Mesenchymal stem cell (in vitro differentiated cells and primary cell): ENCODE measurements around the gene EN2.
A peak's percentile ranks its signal among the peaks of the same experiment; 100 is the strongest.

Experiments used
- DNase-seq: peaks from one replicate; pipeline ENCODE4 v3.0.0-alpha.2; 2013
- H2AFZ ChIP-seq: one replicate; pipeline ENCODE4 v1.6.1; 2013; ENCODE audit warnings: low read depth, mild to moderate bottlenecking, control low read depth, inconsistent platforms, low read length, moderate library complexity
- H2AK5ac ChIP-seq: 2 replicates; pipeline ENCODE4 v1.6.1; 2013; ENCODE audit warnings: low read length, moderate library complexity, mild to moderate bottlenecking, inconsistent platforms; ENCODE audit not compliant: severe bottlenecking
- H2BK120ac ChIP-seq: one replicate; pipeline ENCODE4 v1.6.1; 2013; ENCODE audit warnings: low read depth, mild to moderate bottlenecking, inconsistent platforms, low read length, moderate library complexity
- H2BK12ac ChIP-seq, 2 experiments: one replicate each; pipeline ENCODE4 v1.6.1; 2013; ENCODE audit warnings: inconsistent platforms in 2 of 2, low read length in 2 of 2, mild to moderate bottlenecking in 2 of 2, moderate library complexity in 2 of 2, control low read depth in 1 of 2
- H2BK15ac ChIP-seq: one replicate; pipeline ENCODE4 v1.6.1; 2013; ENCODE audit warnings: mild to moderate bottlenecking, low read depth, inconsistent platforms; ENCODE audit not compliant: poor library complexity, severe bottlenecking
- H2BK5ac ChIP-seq: 2 replicates; pipeline ENCODE4 v1.6.1; 2013; ENCODE audit warnings: low read depth, mild to moderate bottlenecking, low read length, control low read depth, inconsistent platforms; ENCODE audit not compliant: poor library complexity, severe bottlenecking
- H3K14ac ChIP-seq, 2 experiments: one replicate each; pipeline ENCODE4 v1.6.1; 2013; ENCODE audit warnings: inconsistent platforms in 2 of 2, low read length in 2 of 2, control low read depth in 1 of 2, mild to moderate bottlenecking in 1 of 2, moderate library complexity in 1 of 2
- H3K18ac ChIP-seq, 2 experiments: one replicate each; pipeline ENCODE4 v1.6.1; 2013; ENCODE audit warnings: inconsistent platforms in 2 of 2, low read length in 2 of 2, control low read depth in 1 of 2, low read depth in 1 of 2, mild to moderate bottlenecking in 1 of 2
- H3K23ac ChIP-seq, 2 experiments: one replicate each; pipeline ENCODE4 v1.6.1; 2013; ENCODE audit warnings: inconsistent platforms in 2 of 2, low read length in 2 of 2, mild to moderate bottlenecking in 2 of 2, moderate library complexity in 2 of 2, control low read depth in 1 of 2
- H3K27ac ChIP-seq: 2 replicates; pipeline ENCODE4 v1.5.1; 2013; ENCODE audit warnings: mild to moderate bottlenecking, moderate library complexity, low read length, control low read depth, inconsistent platforms; ENCODE audit not compliant: poor library complexity, severe bottlenecking
- H3K27me3 ChIP-seq, 2 experiments: 2 replicates each; pipeline versions ENCODE4 v1.6.1 to v1.7.0; 2013; ENCODE audit warnings: low read length in 2 of 2, mild to moderate bottlenecking in 2 of 2, moderate library complexity in 2 of 2, control low read depth in 1 of 2, inconsistent platforms in 1 of 2; ENCODE audit not compliant: control insufficient read depth in 1 of 2, insufficient read depth in 1 of 2
- H3K36me3 ChIP-seq, 2 experiments: 2 replicates each; pipeline versions ENCODE4 v1.6.1 to v1.7.0; 2013; ENCODE audit warnings: low read length in 2 of 2, control low read depth in 1 of 2, inconsistent platforms in 1 of 2, low read depth in 1 of 2, mild to moderate bottlenecking in 1 of 2; ENCODE audit not compliant: insufficient read depth in 2 of 2, control insufficient read depth in 1 of 2
- H3K4ac ChIP-seq, 2 experiments: one replicate each; pipeline ENCODE4 v1.6.1; 2013; ENCODE audit warnings: inconsistent platforms in 2 of 2, low read length in 2 of 2, mild to moderate bottlenecking in 2 of 2, moderate library complexity in 2 of 2, control low read depth in 1 of 2, low read depth in 1 of 2
- H3K4me1 ChIP-seq: 2 replicates; pipeline ENCODE4 v1.6.1; 2013; ENCODE audit warnings: low read depth, low read length, control low read depth; ENCODE audit not compliant: control insufficient read depth, insufficient read depth
- H3K4me2 ChIP-seq: 2 replicates; pipeline ENCODE4 v1.6.1; 2013; ENCODE audit warnings: low read length, mild to moderate bottlenecking, inconsistent platforms; ENCODE audit not compliant: poor library complexity, severe bottlenecking
- H3K4me3 ChIP-seq, 2 experiments: 2 replicates each; pipeline versions ENCODE4 v1.5.1 to v1.7.0; 2013; ENCODE audit warnings: low read length in 2 of 2, mild to moderate bottlenecking in 2 of 2, control low read depth in 1 of 2, low read depth in 1 of 2; ENCODE audit not compliant: insufficient read depth in 1 of 2
- H3K79me1 ChIP-seq: replicated peaks from 2 replicates; pipeline ENCODE4 v1.6.1; 2013; ENCODE audit warnings: mild to moderate bottlenecking, control low read depth, low read length, inconsistent platforms; ENCODE audit not compliant: poor library complexity, severe bottlenecking
- H3K9ac ChIP-seq: 2 replicates; pipeline ENCODE4 v1.7.0; 2013; ENCODE audit warnings: mild to moderate bottlenecking, low read length, moderate library complexity
- H3K9me3 ChIP-seq: 2 replicates; pipeline ENCODE4 v1.7.0; 2013; ENCODE audit warnings: mild to moderate bottlenecking, low read length; ENCODE audit not compliant: control insufficient read depth
- H4K8ac ChIP-seq: one replicate; pipeline ENCODE4 v1.6.1; 2013; ENCODE audit warnings: inconsistent platforms, mild to moderate bottlenecking, low read length, moderate library complexity
- H4K91ac ChIP-seq: one replicate; pipeline ENCODE4 v1.6.1; 2013; ENCODE audit warnings: mild to moderate bottlenecking, low read length, inconsistent platforms
- WGBS: methylation state at CpG from one replicate; pipeline ENCODE4 v1.1.7; 2013; ENCODE audit warnings: mixed read lengths; 5-methylcytosine and 5-hydroxymethylcytosine counted together

The EN2 gene

GRCh38 chr7:155507576-155507975, 49.6 kb downstream of the EN2 start:
- Histone ChIP-seq H3K4ac (no peak overlapping the region), H3K27ac (no peak overlapping the region), H4K91ac (no peak overlapping the region), H3K36me3 (no peaks in the 10 kb centered on the region), H3K18ac (no peak overlapping the region), H3K27me3 (peaks cover 83 to 97% of the 10 kb centered on the region in 2 experiments), H3K14ac (no peak overlapping the region), H2AFZ (no peak overlapping the region), H2AK5ac (no peak overlapping the region), H3K23ac (no peak overlapping the region), H2BK120ac (no peak overlapping the region), H2BK5ac (no peak overlapping the region), H2BK15ac (no peak overlapping the region), H3K4me3 (no peak overlapping the region), H4K8ac (no peak overlapping the region), H2BK12ac (no peak overlapping the region), H3K9me3 (no peaks in the 10 kb centered on the region), H3K9ac (no peak overlapping the region), H3K4me2 (no peak overlapping the region), H3K79me1 (no peaks in the 10 kb centered on the region), H3K4me1 (peaks cover 11% of the 10 kb centered on the region)
- 11% methylated on average over 2 of the region's 4 CpGs for WGBS
- DNase-seq, result no peak

GRCh38 chr7:155508376-155509358, 50.7 kb downstream of the EN2 start:
- H3K27me3 ChIP-seq, result peaks cover 75 to 100% of the 10 kb centered on the region in 2 experiments
- no peak overlapping the region for H2BK120ac ChIP-seq
- H2BK15ac ChIP-seq, result no peak overlapping the region
- no peak for DNase-seq
- H2AFZ ChIP-seq, result no peak overlapping the region
- no peak overlapping the region for H2AK5ac ChIP-seq
- WGBS, result 3% methylated on average over 25 of the region's 29 CpGs
- H3K79me1 ChIP-seq, result no peaks in the 10 kb centered on the region
- H3K4me3 ChIP-seq, result no peak overlapping the region
- H4K8ac ChIP-seq, result no peak overlapping the region
- no peak overlapping the region for H3K9ac ChIP-seq
- H4K91ac ChIP-seq, result no peak overlapping the region
- H3K4me1 ChIP-seq, result peaks cover 11% of the 10 kb centered on the region
- H3K9me3 ChIP-seq, result no peaks in the 10 kb centered on the region
- no peak overlapping the region for H3K23ac ChIP-seq
- no peak overlapping the region for H3K14ac ChIP-seq
- H3K4me2 ChIP-seq, result no peak overlapping the region
- no peak overlapping the region for H3K4ac ChIP-seq
- no peak overlapping the region for H2BK12ac ChIP-seq
- no peak overlapping the region for H3K18ac ChIP-seq
- no peaks in the 10 kb centered on the region for H3K36me3 ChIP-seq
- H2BK5ac ChIP-seq, result no peak overlapping the region
- H3K27ac ChIP-seq, result no peak overlapping the region

- Histone ChIP-seq H2BK5ac (no peak overlapping the region), H2AFZ (no peak overlapping the region), H2AK5ac (no peak overlapping the region), H3K4ac (no peak overlapping the region), H4K91ac (no peak overlapping the region), H3K79me1 (no peaks in the 10 kb centered on the region), H3K18ac (no peak overlapping the region), H3K4me1 (peaks cover 11% of the 10 kb centered on the region), H3K27ac (no peak overlapping the region), H2BK120ac (no peak overlapping the region), H3K9me3 (no peaks in the 10 kb centered on the region), H4K8ac (no peak overlapping the region), H3K4me2 (peak overlapping the region; percentile 37), H3K9ac (no peak overlapping the region), H3K27me3 (peaks cover 78 to 100% of the 10 kb centered on the region in 2 experiments), H2BK12ac (no peak overlapping the region), H3K14ac (no peak overlapping the region), H3K4me3 (peak overlapping the region in 1 of 2 experiments; percentile 2), H3K36me3 (no peaks in the 10 kb centered on the region), H2BK15ac (no peak overlapping the region), H3K23ac (no peak overlapping the region)
- DNase-seq, result no peak
- 0% methylated on average over 1 of the region's 16 CpGs for WGBS
Measured at GRCh38 chr7:155509359-155509724, 51.4 kb downstream of the EN2 start.

GRCh38 chr7:155509725-155510551, 52.0 kb downstream of the EN2 start:
- Histone ChIP-seq H3K27me3 (peaks cover 75 to 94% of the 10 kb centered on the region in 2 experiments), H2BK5ac (no peak overlapping the region), H3K4me1 (peaks cover 11% of the 10 kb centered on the region), H3K36me3 (no peaks in the 10 kb centered on the region), H3K18ac (no peak overlapping the region), H2BK15ac (no peak overlapping the region), H3K79me1 (no peaks in the 10 kb centered on the region), H2BK120ac (no peak overlapping the region), H4K91ac (no peak overlapping the region), H3K9ac (no peak overlapping the region), H3K4me2 (peak overlapping the region; percentile 37), H2AK5ac (no peak overlapping the region), H3K23ac (no peak overlapping the region), H3K4ac (no peak overlapping the region), H3K9me3 (no peaks in the 10 kb centered on the region), H2BK12ac (no peak overlapping the region), H2AFZ (no peak overlapping the region), H3K14ac (no peak overlapping the region), H4K8ac (no peak overlapping the region), H3K4me3 (peak overlapping the region; percentile 18 to 38), H3K27ac (no peak overlapping the region)
- no peak for DNase-seq
- WGBS, result under 1% methylated on average over 67 of the region's 68 CpGs
